Measurements from ENCODE around the gene DLX6.
A peak's percentile ranks its signal among the peaks of the same experiment; 100 is the strongest.

The DLX6 gene

GRCh38 chr7:97005183-97006054 is at the start of gene DLX6:
DLX6 (plus strand) TSS chr7:97005553; CDS start chr7:97005978, 425 bp downstream.
- DNase-seq, result peak in 1 of 2 experiments; percentile 25

GRCh38 chr7:96959135-96959534 is 46.2 kb upstream of the DLX6 start:
- no peak for DNase-seq

GRCh38 chr7:96962221-96962885 is 43.0 kb upstream of the DLX6 start:
- DNase-seq, result no peak

- DNase-seq, result no peak
Measured at GRCh38 chr7:96968981-96969380, 36.4 kb upstream of the DLX6 start.

- DNase-seq, result no peak
Measured at GRCh38 chr7:96970739-96971138, 34.6 kb upstream of the DLX6 start.

- DNase-seq, result no peak
Measured at GRCh38 chr7:96973986-96974385, 31.4 kb upstream of the DLX6 start.

- DNase-seq, result no peak
Measured at GRCh38 chr7:96976106-96976505, 29.2 kb upstream of the DLX6 start.

- DNase-seq, result no peak
Measured at GRCh38 chr7:96977445-96977844, 27.9 kb upstream of the DLX6 start.

- DNase-seq, result no peak
Measured at GRCh38 chr7:96979551-96980276, 25.6 kb upstream of the DLX6 start.

GRCh38 chr7:96982586-96982985 is 22.8 kb upstream of the DLX6 start:
- DNase-seq, result no peak

- DNase-seq, result no peak
Measured at GRCh38 chr7:96985992-96986391, 19.4 kb upstream of the DLX6 start.

GRCh38 chr7:96986901-96987300 is 18.5 kb upstream of the DLX6 start:
- DNase-seq, result no peak

GRCh38 chr7:96987719-96988118 is 17.6 kb upstream of the DLX6 start:
- no peak for DNase-seq

- DNase-seq, result no peak
Measured at GRCh38 chr7:96989241-96989858, 16.0 kb upstream of the DLX6 start.

- no peak for DNase-seq
Measured at GRCh38 chr7:96989859-96990317, 15.5 kb upstream of the DLX6 start.

- DNase-seq, result no peak
Measured at GRCh38 chr7:96991546-96992191, 13.7 kb upstream of the DLX6 start.

- no peak for DNase-seq
Measured at GRCh38 chr7:96992192-96993005, 13.0 kb upstream of the DLX6 start.

GRCh38 chr7:96993094-96993865 is 12.1 kb upstream of the DLX6 start:
- DNase-seq, result no peak

GRCh38 chr7:96993980-96994379 is 11.4 kb upstream of the DLX6 start:
- DNase-seq, result no peak

- no peak for DNase-seq
Measured at GRCh38 chr7:96995406-96996110, 9.8 kb upstream of the DLX6 start.
